SH-SY5Y (cell line): Measurements from ENCODE around the gene PHEX.

Source experiments
- GATA2 ChIP-seq: IDR thresholded peaks from 2 replicates; pipeline ENCODE4 v1.6.1; 2011; ENCODE audit warnings: mild to moderate bottlenecking, low read depth, low read length
- GATA3 ChIP-seq: IDR thresholded peaks from 2 replicates; pipeline ENCODE4 v1.6.1; 2011; ENCODE audit warnings: low read depth, mild to moderate bottlenecking, low read length, moderate library complexity

DNA sequence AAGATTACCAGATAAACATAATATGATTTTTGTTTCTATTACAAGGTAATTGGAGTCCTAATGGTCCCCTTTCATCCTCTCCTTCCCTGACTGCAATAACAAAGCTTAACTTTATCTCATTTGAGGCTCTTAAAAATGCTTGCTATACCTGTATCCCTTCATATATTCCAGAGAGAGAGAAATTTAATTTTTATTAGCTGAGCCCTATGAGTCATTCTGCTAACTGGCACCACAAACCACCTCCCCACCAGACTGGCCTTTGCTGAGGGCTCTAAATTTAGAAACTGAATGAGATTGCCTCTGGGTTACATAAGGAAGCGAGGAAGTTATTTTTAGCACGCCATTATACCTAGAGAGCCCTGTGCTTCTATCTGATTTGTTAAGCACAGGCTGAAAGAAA is 268.0 kb downstream of the PHEX start:
- TF ChIP-seq GATA2 (no peak), GATA3 (no peak)
